ENCODE data around the gene SACM1L. TPM values are rescaled to one million over a fixed set of nuclear protein-coding genes. Genes with fewer than 3 reads are reported as not detected.
A peak's percentile ranks its signal among the peaks of the same experiment; 100 is the strongest.

The SACM1L gene
- total and polyA plus RNA-seq, 2 of the 4 experiments (the other 2 are of a cell fraction), result 19.0 to 40.9 TPM

DNA sequence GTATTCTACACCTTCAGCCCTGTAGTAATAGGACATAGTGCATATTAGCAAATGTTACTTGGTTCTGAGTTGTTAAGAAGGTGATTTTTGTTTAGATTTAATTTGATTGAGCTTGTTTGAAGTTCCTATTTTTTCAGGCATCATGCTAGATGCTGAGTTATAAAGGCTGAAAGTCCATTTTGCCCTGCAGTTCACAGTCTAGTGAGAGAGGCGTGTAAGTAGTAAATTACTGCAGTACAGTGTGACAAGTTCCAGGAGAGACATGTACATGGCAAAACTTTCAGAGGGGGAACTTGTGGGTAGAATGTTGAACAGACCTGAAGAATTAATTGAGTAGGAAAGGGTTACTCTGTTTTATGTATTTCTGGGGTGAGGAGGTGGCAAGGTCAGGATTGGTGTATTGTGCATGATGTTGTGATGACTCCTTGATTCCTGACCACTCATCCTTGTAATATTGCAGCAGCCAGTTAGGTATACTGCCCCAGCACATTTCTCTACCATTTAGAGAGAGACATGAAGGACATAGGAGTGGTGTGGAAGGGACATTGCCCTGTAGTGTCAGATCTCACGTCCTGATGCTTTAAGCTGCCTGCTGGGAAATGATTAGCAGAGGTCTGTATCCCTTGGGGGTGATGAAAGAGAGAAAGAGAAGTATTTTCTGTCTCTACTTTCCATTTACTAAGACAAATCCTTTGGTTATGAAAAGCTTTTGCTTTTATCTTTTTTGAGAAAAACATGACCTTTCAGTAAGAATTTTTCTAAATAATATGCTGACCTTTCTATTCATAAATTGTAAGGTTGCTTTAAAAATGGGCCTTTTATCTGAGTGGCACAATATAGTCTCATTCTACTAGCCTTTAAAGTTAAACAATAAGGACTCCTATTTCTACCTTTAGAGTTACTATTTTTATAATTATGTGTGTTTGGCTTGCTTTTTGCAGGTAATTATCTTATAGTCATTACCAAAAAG lies 16.9 kb downstream of the SACM1L start:
- H3K4me3 ChIP-seq (ENCODE audit: insufficient read depth, low read depth, low read length), result no peak overlapping the region
- ChIA-PET POLR2A (ENCODE audit: unreplicated experiment) (no interaction called here), CTCF (interaction anchor here (1.0 to 1.7 kb wide), 2 partner anchors 10 to 11 kb away, joined by 4 to 8 read pairs; no protein-coding TSS in a partner anchor)
- ATAC-seq (ENCODE audit: low read depth) (no peak), DNase-seq (no peak)
- no peak overlapping the region for H4K91ac ChIP-seq (ENCODE audit: insufficient read depth, low read depth, low read length)
- no peak overlapping the region for H4K5ac ChIP-seq (ENCODE audit: low read depth, low read length)
- H3K56ac ChIP-seq (ENCODE audit: extremely low read depth, insufficient read depth, low read length), result no peak overlapping the region
- peaks cover 4% of the 10 kb centered on the region for H3K9me1 ChIP-seq (ENCODE audit: insufficient read depth, low read length)
- no peak overlapping the region for H3K27ac ChIP-seq (ENCODE audit: insufficient read depth, low read length)
- H2BK120ac ChIP-seq (ENCODE audit: low read depth, low read length), result no peak overlapping the region
- WGBS, 2 experiments (ENCODE audit: extremely low coverage in 2 of 2, insufficient read length in 1 of 2), result 100% methylated on average over 1 of the region's 2 CpGs; no CpG with 5 or more reads in 1 of the 2 experiments
- H2BK15ac ChIP-seq (ENCODE audit: low read depth, low read length), result no peak overlapping the region
- no peaks in the 10 kb centered on the region for H3K9me3 ChIP-seq (ENCODE audit: control insufficient read depth, insufficient read depth, low read length)
- peaks cover 10% of the 10 kb centered on the region; the same call in 1 of the 2 replicates for H4K20me1 ChIP-seq (ENCODE audit: insufficient read depth, low read length)
- no peak overlapping the region for H2AFZ ChIP-seq (replicated peaks; ENCODE audit: low read length, poor library complexity)
- H3K18ac ChIP-seq (ENCODE audit: low read depth, low read length), result no peak overlapping the region
- no peaks in the 10 kb centered on the region for H3K27me3 ChIP-seq (ENCODE audit: control insufficient read depth, insufficient read depth, low read length)
- peaks cover 10% of the 10 kb centered on the region for H3K36me3 ChIP-seq (ENCODE audit: control insufficient read depth, insufficient read depth, low read length)
- H3K23ac ChIP-seq (ENCODE audit: low read depth, low read length), result no peak overlapping the region
- H2AK9ac ChIP-seq (replicated peaks; ENCODE audit: low read depth, low read length, poor library complexity), result no peak overlapping the region
- H3K9ac ChIP-seq (ENCODE audit: low read depth, low read length), result no peak overlapping the region
- H3K4me2 ChIP-seq (ENCODE audit: low read depth, low read length), result no peak overlapping the region
- intact Hi-C loops (cut with micrococcal nuclease) (no loop called here), dilution Hi-C loops (cut with HindIII; ENCODE audit: low sequenced_read_pairs, unreplicated experiment) (no loop called here), in situ Hi-C loops (cut with MboI; ENCODE audit: low sequenced_read_pairs) (no loop called here)
- no peaks in the 10 kb centered on the region for H3K4me1 ChIP-seq (ENCODE audit: control insufficient read depth, insufficient read depth, low read length)
- TF ChIP-seq, protein P1, sequence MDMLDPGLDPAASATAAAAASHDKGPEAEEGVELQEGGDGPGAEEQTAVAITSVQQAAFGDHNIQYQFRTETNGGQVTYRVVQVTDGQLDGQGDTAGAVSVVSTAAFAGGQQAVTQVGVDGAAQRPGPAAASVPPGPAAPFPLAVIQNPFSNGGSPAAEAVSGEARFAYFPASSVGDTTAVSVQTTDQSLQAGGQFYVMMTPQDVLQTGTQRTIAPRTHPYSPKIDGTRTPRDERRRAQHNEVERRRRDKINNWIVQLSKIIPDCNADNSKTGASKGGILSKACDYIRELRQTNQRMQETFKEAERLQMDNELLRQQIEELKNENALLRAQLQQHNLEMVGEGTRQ (IDR thresholded peaks at IDR 0.05; ENCODE audit: low read depth, low read length), result no peak
- TF ChIP-seq MXI1 (IDR thresholded peaks at IDR 0.05; ENCODE audit: borderline replicate concordance, low read depth, low read length) (no peak), MAFK (IDR thresholded peaks at IDR 0.05; ENCODE audit: low read depth, low read length) (0 out of 2 replicates have a peak, but pooled peaks have one; percentile 16)
- H2BK5ac ChIP-seq (ENCODE audit: low read depth, low read length, poor library complexity, severe bottlenecking), result no peak overlapping the region
- no peak overlapping the region for H3K4ac ChIP-seq (ENCODE audit: low read depth, low read length)
- no peak overlapping the region for H4K8ac ChIP-seq (ENCODE audit: low read depth in 2 of 2, low read length in 2 of 2)
- BruUV-seq (replicated peaks), result no TSS peak
- H3K14ac ChIP-seq (replicated peaks; ENCODE audit: low read depth, low read length), result no peak overlapping the region
- H2BK20ac ChIP-seq (ENCODE audit: low read depth, low read length), result no peak overlapping the region
- no peak overlapping the region for H2AK5ac ChIP-seq (ENCODE audit: low read depth, low read length)
- H3K79me1 ChIP-seq (ENCODE audit: low read depth in 1 of 2, low read length in 2 of 2), result peaks cover 25 to 38% of the 10 kb centered on the region in 2 experiments

All from IMR-90 (cell line).